HG03469 (cell line): ENCODE results near the gene EPOP.
"Not testable (repeated sequence)": the region's sequence is repeated elsewhere in the genome, so short reads cannot be mapped to it uniquely, and the experiment has no call there.

Experiments
- ATAC-seq: cut with Tn5 transposase; IDR thresholded peaks from one replicate; pipeline ENCODE4 v1.9.1; 2021; ENCODE audit warnings: mild to moderate bottlenecking, moderate library complexity, moderate number of reproducible peaks; ENCODE audit not compliant: unreplicated experiment

Gene EPOP

GRCh38 chr17:38654411-38655398 lies 20.1 kb downstream of the EPOP start:
- ATAC-seq: no peak

GRCh38 chr17:38653679-38654078 lies 21.1 kb downstream of the EPOP start:
- no peak for ATAC-seq

DNA sequence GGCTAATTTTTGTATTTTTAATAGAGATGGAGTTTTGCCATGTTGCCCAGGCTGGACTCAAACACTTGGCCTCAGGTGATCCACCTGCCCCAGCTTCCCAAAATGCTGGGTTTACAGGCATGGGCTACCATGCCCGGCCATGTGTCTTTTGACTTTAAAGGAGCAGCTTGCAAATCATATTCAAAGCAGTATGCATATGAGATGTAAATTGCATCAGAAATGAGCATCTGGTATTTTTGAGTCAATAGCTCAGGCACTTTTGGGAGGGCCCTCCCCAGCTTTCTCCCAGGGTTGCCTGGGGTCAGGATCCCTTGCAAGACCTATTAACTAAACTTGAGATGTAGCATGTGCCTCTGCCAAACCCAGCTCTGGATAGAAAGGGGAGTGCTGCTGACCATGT lies 21.5 kb downstream of the EPOP start:
- no peak for ATAC-seq

GRCh38 chr17:38650653-38651173 lies 24.0 kb downstream of the EPOP start:
- not testable (repeated sequence) for ATAC-seq

GRCh38 chr17:38637951-38638350 lies 36.8 kb downstream of the EPOP start:
- ATAC-seq: no peak

DNA sequence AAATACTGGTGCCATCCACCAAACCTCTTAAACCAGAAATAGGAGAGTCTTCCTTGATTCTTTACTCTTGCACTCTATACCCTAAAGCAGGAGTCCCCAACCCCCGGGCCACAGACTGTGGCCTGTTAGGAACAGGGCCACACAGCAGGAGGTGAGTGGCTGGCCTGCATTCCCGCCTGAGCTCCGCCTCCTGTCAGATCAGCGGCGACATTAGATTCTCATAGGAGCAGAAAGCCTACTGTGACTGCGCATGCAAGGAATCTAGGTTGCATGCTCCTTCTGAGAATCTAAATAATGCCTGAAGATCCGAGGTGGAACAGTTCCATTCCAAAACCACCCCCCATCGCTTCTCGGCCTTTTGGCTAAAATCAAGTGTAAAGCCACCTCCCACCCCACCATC lies 38.7 kb downstream of the EPOP start:
- ATAC-seq: no peak

- ATAC-seq: no peak
Measured at GRCh38 chr17:38632334-38632733, 42.4 kb downstream of the EPOP start.

DNA sequence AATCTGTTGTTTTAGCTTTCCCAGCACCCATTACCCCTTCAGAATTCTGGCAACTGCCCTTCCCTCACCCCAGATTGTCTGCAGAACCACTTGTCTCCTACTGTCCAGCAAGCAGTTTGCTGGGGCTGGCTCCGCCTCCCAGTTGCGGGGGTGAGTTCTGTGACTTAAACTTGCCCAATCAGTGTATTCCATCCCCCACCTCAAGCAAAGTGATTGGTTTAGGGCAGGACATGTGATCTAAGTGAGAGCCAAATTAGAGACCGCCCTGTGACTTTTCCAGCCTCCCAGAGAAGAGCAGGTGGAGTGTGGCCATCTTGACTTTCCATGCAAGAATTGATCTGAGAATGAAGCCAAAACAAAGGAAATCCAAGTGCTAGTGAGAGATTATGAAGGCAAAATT lies 46.3 kb downstream of the EPOP start:
- ATAC-seq: no peak

DNA sequence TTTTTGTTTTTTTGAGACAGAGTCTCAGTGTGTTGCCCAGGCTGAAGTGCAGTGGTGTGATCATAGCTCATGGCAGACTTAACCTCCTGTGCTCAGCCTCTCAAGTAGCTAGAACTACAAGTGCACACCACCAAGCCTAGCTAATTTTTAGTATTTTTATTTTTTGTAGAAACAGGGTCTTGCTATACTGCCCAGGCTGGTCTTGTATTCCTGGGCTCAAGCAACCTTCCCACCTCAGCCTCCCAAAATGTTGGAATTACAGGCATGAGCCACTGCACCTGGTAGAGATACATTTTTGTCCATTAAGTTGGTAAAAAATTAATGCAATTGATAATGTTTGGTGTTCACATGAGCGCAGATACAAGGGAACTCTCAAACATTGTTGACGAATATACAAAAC lies 46.8 kb downstream of the EPOP start:
- ATAC-seq: no peak

DNA sequence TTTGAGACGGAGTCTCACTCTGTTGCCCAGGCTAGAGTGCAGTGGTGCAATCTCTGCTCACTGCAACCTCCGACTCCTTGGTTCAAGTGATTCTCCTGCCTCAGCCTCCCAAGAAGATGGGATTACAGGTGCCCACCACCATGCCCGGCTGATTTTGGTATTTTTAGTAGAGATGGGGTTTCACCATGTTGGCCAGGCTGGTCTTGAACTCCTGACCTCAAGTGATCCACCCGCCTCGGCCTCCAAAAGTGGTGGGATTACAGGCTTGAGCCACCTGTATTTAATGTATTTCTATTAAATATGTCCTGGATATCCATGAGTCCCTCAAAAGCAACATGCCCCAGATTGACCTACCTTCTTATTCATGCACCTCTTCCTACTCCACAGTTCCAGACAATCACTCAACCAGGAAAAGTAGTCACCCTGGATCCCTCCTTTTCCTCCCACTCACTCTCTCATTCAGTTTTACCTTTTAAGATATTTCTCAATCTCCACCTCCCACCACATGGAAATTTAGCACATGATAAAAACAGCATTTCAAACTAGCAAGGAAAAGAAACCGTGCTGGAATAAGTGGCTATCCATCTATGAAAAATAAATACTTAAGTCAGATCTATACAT lies 48.0 kb downstream of the EPOP start:
- not testable (repeated sequence) for ATAC-seq

GRCh38 chr17:38625482-38625881 lies 49.3 kb downstream of the EPOP start:
- ATAC-seq: no peak

GRCh38 chr17:38624782-38625355 lies 49.9 kb downstream of the EPOP start:
- not testable (repeated sequence) for ATAC-seq
